Measurements from ENCODE around the gene OR4E1. TPM values are rescaled to one million over a fixed set of nuclear protein-coding genes. Genes with fewer than 3 reads are reported as not detected.
"Not testable (repeated sequence)": the region's sequence is repeated elsewhere in the genome, so short reads cannot be mapped to it uniquely, and the experiment has no call there.

The OR4E1 gene
- total RNA-seq, 1 donor from 2014 or later, result not detected

DNA sequence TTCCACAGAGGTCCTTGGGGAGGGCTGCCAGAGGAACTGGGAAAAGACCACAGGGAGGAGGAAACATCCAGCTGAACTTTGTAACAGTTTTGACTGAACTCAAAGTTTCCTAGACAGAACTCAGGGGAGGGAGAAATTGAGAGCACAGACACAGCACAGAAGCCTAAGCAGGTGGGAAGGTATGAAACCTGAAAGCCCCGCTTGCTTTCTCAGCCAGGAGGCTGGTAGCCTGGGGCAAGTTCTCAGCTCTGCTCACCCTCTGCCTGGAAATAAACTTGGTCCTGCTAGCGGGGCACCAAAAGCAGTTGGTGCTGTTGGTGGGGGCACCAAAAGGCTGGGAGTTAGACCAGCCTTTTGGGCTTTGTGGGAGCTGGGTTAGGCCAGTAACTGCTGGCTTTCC lies 25.9 kb upstream of the OR4E1 start:
- DNase-seq (ENCODE audit: low spot score), result no peak
- Histone ChIP-seq H3F3A (ENCODE audit: low read depth) (peaks cover 16% of the 10 kb centered on the region), H3K27ac (no peak overlapping the region), H4K20me1 (ENCODE audit: low read depth) (no peaks in the 10 kb centered on the region), H3K4me1 (peaks cover 16% of the 10 kb centered on the region), H3K4me2 (no peak overlapping the region), H3K4me3 (no peak overlapping the region), H3K79me2 (ENCODE audit: low read depth) (no peaks in the 10 kb centered on the region), H3K36me3 (no peaks in the 10 kb centered on the region), H2AFZ (replicated peaks) (peak overlapping the region; percentile 65), H3K27me3 (no peaks in the 10 kb centered on the region), H3K9me3 (ENCODE audit: low read depth) (no peaks in the 10 kb centered on the region), H3K9ac (no peak overlapping the region)
- Mint-ChIP-seq H3K27ac (no peak overlapping the region), H3K36me3 (no peaks in the 10 kb centered on the region), H3K4me3 (no peak overlapping the region), H3K4me1 (no peaks in the 10 kb centered on the region), H3K27me3 (ENCODE audit: insufficient read depth, low read depth) (peaks cover 6% of the 10 kb centered on the region), H3K9me3 (peaks cover 5% of the 10 kb centered on the region)
- TF ChIP-seq EZH2phosphoT487 (IDR thresholded peaks at IDR 0.05), result no peak
- no peak for TF ChIP-seq EZH2 (IDR thresholded peaks at IDR 0.05)
- TF ChIP-seq, protein P1, sequence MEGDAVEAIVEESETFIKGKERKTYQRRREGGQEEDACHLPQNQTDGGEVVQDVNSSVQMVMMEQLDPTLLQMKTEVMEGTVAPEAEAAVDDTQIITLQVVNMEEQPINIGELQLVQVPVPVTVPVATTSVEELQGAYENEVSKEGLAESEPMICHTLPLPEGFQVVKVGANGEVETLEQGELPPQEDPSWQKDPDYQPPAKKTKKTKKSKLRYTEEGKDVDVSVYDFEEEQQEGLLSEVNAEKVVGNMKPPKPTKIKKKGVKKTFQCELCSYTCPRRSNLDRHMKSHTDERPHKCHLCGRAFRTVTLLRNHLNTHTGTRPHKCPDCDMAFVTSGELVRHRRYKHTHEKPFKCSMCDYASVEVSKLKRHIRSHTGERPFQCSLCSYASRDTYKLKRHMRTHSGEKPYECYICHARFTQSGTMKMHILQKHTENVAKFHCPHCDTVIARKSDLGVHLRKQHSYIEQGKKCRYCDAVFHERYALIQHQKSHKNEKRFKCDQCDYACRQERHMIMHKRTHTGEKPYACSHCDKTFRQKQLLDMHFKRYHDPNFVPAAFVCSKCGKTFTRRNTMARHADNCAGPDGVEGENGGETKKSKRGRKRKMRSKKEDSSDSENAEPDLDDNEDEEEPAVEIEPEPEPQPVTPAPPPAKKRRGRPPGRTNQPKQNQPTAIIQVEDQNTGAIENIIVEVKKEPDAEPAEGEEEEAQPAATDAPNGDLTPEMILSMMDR (IDR thresholded peaks at IDR 0.05), result no peak

DNA sequence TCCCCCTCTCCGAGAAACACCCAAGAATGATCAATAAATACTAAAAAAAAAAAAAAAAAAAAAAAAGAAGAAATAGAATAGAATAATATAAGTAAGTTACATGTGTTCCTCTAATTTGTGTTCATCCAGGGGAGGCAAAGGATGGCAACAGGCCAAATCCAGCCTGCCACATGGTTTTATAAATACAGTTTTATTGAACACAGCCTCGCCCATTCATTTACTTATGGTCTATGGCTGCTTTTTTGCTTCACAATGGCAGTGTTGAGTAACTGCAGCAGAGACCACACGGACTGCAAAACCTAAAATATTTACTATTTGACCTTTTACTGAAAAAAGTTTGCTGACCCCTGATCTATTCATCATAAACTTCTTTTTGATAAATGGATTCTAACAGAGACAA lies 24.9 kb upstream of the OR4E1 start:
- H3K27ac Mint-ChIP-seq; H3K79me2 ChIP-seq (ENCODE audit: low read depth); H3K36me3 ChIP-seq; H3K27me3 ChIP-seq; H3K9me3 ChIP-seq (ENCODE audit: low read depth); H3K27me3 Mint-ChIP-seq (ENCODE audit: insufficient read depth, low read depth); H3K9ac ChIP-seq; H3K4me3 ChIP-seq; H3K36me3 Mint-ChIP-seq; H3K4me1 Mint-ChIP-seq; H4K20me1 ChIP-seq (ENCODE audit: low read depth); H3K9me3 Mint-ChIP-seq; H2AFZ ChIP-seq (replicated peaks); H3K4me2 ChIP-seq; H3F3A ChIP-seq (ENCODE audit: low read depth); H3K4me1 ChIP-seq; DNase-seq (ENCODE audit: low spot score); H3K27ac ChIP-seq; H3K4me3 Mint-ChIP-seq: not testable (repeated sequence)

DNA sequence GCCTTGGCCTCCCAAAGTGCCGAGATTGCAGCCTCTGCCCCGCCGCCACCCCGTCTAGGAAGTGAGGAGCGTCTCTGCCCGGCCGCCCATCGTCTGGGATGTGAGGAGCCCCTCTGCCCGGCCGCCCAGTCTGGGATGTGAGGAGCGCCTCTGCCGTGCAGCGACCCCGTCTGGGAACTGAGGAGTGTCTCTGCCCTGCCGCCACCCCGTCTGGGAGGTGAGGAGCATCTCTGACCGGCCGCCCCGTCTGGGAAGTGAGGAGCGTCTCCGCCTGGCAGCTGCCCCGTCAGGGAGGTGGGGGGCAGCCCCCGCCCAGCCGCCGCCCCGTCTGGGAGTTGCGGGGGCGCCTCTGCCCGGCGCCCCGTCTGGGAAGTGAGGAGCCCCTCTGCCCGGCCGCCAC lies 24.0 kb upstream of the OR4E1 start:
- H3K4me3 ChIP-seq; H3K27me3 ChIP-seq; H3K4me2 ChIP-seq; H3F3A ChIP-seq (ENCODE audit: low read depth); DNase-seq (ENCODE audit: low spot score); H3K36me3 ChIP-seq; H3K36me3 Mint-ChIP-seq; H2AFZ ChIP-seq (replicated peaks); H3K9me3 Mint-ChIP-seq; H3K4me1 Mint-ChIP-seq; H3K4me1 ChIP-seq; H3K27ac ChIP-seq; H3K9ac ChIP-seq; H3K4me3 Mint-ChIP-seq; H3K79me2 ChIP-seq (ENCODE audit: low read depth); H3K9me3 ChIP-seq (ENCODE audit: low read depth); H3K27me3 Mint-ChIP-seq (ENCODE audit: insufficient read depth, low read depth); H4K20me1 ChIP-seq (ENCODE audit: low read depth); H3K27ac Mint-ChIP-seq: not testable (repeated sequence)

DNA sequence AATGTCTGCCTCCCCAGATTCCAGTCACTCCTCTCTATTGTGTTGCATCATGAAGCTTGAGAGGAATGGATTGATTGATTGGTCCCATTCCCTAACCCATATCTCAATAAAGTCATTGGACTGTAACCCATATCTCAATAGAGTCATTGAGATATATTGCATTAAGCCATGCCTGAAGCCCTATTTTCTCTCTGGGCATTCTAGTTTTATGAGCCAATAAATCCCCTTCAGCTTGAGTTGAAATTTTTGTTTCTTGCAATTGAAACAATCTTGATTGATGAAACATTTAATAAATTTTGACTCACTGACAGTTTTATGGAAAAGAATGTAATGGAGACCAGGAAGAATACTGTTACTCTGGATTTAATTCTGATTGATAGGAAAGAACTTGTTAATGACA lies 20.8 kb upstream of the OR4E1 start:
- no peak overlapping the region for H3K4me3 ChIP-seq
- H4K20me1 ChIP-seq (ENCODE audit: low read depth), result no peaks in the 10 kb centered on the region
- H3K9ac ChIP-seq, result no peak overlapping the region
- Mint-ChIP-seq H3K27ac (no peak overlapping the region), H3K9me3 (peaks cover 2% of the 10 kb centered on the region), H3K4me3 (no peak overlapping the region), H3K36me3 (no peaks in the 10 kb centered on the region), H3K27me3 (ENCODE audit: insufficient read depth, low read depth) (no peaks in the 10 kb centered on the region), H3K4me1 (no peaks in the 10 kb centered on the region)
- no peak overlapping the region for H2AFZ ChIP-seq (replicated peaks)
- TF ChIP-seq EZH2 (IDR thresholded peaks at IDR 0.05) (no peak), EZH2phosphoT487 (IDR thresholded peaks at IDR 0.05) (no peak)
- TF ChIP-seq, protein P1 (IDR thresholded peaks at IDR 0.05), result no peak
- H3F3A ChIP-seq (ENCODE audit: low read depth), result no peaks in the 10 kb centered on the region
- H3K4me2 ChIP-seq, result no peak overlapping the region
- H3K79me2 ChIP-seq (ENCODE audit: low read depth), result no peaks in the 10 kb centered on the region
- no peak overlapping the region for H3K27ac ChIP-seq
- H3K9me3 ChIP-seq (ENCODE audit: low read depth), result no peaks in the 10 kb centered on the region
- no peaks in the 10 kb centered on the region for H3K36me3 ChIP-seq
- DNase-seq (ENCODE audit: low spot score), result no peak
- peaks cover 13% of the 10 kb centered on the region for H3K27me3 ChIP-seq
- no peaks in the 10 kb centered on the region for H3K4me1 ChIP-seq

Data from neural progenitor cell (in vitro differentiated cells).